Measurements from ENCODE around the gene CDC37L1. TPM values are rescaled to one million over a fixed set of nuclear protein-coding genes. Genes with fewer than 3 reads are reported as not detected.

The CDC37L1 gene
- total and polyA plus RNA-seq, 9 of the 15 experiments (the other 6 are each of a cell fraction or from before 2014, with no cell fraction given), result 1.5 to 7.9 (median 6.0) TPM

- no peaks in the 10 kb centered on the region for H3K9me1 ChIP-seq (ENCODE audit: control insufficient read depth, insufficient read depth, low read length)
- POLR2A ChIA-PET, result interaction anchor here (1.6 kb wide), 1 partner anchor 9 kb away, joined by 4 read pairs; no protein-coding TSS in a partner anchor
- peak overlapping the region; percentile 62 to 84; a peak in 3 of 4 replicates for H3K9ac ChIP-seq (ENCODE audit: insufficient read depth in 1 of 2, low read depth in 2 of 2, low read length in 2 of 2)
- peaks cover 9 to 23% of the 10 kb centered on the region in 2 experiments; a peak in 4 of 5 replicates for H3K4me1 ChIP-seq (replicated peaks in 1 of 2; ENCODE audit: control insufficient read depth in 2 of 2, insufficient read depth in 2 of 2, low read length in 2 of 2)
- DNase-seq (ENCODE audit: extremely low read depth in 1 of 4, low spot score in 3 of 4) (peak in 1 of 4 experiments; percentile 47), FAIRE-seq (peak; percentile 55), ATAC-seq (peak; percentile 6; the same call in 1 of the 3 replicates)
- peaks cover 10% of the 10 kb centered on the region; the same call in 1 of the 3 replicates for H3K36me3 ChIP-seq (ENCODE audit: control insufficient read depth, insufficient read depth, low read length)
- H3K4me2 ChIP-seq (ENCODE audit: insufficient read depth, low read length), result peak overlapping the region; percentile 83
- no peaks in the 10 kb centered on the region for H3K9me3 ChIP-seq (replicated peaks; ENCODE audit: control insufficient read depth, insufficient read depth, low read depth, low read length)
- H3K79me2 ChIP-seq (ENCODE audit: control insufficient read depth, insufficient read depth, low read length), result peaks cover 64% of the 10 kb centered on the region
- H2AFZ ChIP-seq (ENCODE audit: low read depth, low read length), result no peak overlapping the region; the same call in 1 of the 2 replicates
- CTCF ChIA-PET (ENCODE audit: low intra/inter-chr PET ratio), result no interaction called here
- H4K20me1 ChIP-seq (replicated peaks; ENCODE audit: control insufficient read depth, insufficient read depth, low read length), result no peaks in the 10 kb centered on the region
- H3K27ac ChIP-seq (ENCODE audit: extremely low read depth, low read depth, low read length), result peak overlapping the region; percentile 85
- TSS peak; percentile 60 for BruUV-seq (replicated peaks)
- 1% methylated on average over 22 of the region's 26 CpGs for WGBS (ENCODE audit: insufficient coverage, low coverage, missing lambda C conversion rate)
- peak overlapping the region; percentile 89 for H3K4me3 ChIP-seq
- intact Hi-C loops (cut with micrococcal nuclease) (loop anchor here (2.0 to 10.0 kb wide), 3 partner anchors 62 to 355 kb away; partner anchors contain the start of genes CDC37L1 and PLPP6), in situ Hi-C loops (cut with MboI) (loop anchor here (25.0 kb wide), 1 partner anchor 698 kb away; the partner anchor contains the start of gene PLGRKT)
- H3K27me3 ChIP-seq (ENCODE audit: control insufficient read depth in 2 of 2, insufficient read depth in 2 of 2, low read length in 2 of 2), result no peaks in the 10 kb centered on the region
- peak in 1 of 2 experiments; percentile 36; a peak in 2 of 4 replicates for TF ChIP-seq MNT (conservative IDR thresholded peaks at IDR 0.05)
- no peak for TF ChIP-seq HIVEP1 (CRISPR knock-in tag; IDR thresholded peaks at IDR 0.05)
- TF ChIP-seq KAT7 (CRISPR knock-in tag; IDR thresholded peaks at IDR 0.05; ENCODE audit: borderline replicate concordance), result no peak
- TF ChIP-seq CXXC5 (CRISPR knock-in tag; IDR thresholded peaks at IDR 0.05), result 0 out of 2 replicates have a peak, but pooled peaks have one; percentile 19
- 0 out of 2 replicates have a peak, but pooled peaks have one; percentile 66 for TF ChIP-seq SMARCC2 (IDR thresholded peaks at IDR 0.05; ENCODE audit: low read depth)
- TF ChIP-seq CEBPZ (IDR thresholded peaks at IDR 0.05; ENCODE audit: borderline replicate concordance, low read depth, low read length), result no peak
- peak; percentile 26 for TF ChIP-seq TBP (optimal IDR thresholded peaks at IDR 0.05; ENCODE audit: low read depth, low read length)
- peak; percentile 35; the same call in 1 of the 2 replicates for TF ChIP-seq TOE1 (IDR thresholded peaks at IDR 0.05; ENCODE audit: borderline replicate concordance)
- no peak for TF ChIP-seq TOE1 (CRISPR knock-in tag; IDR thresholded peaks at IDR 0.05; ENCODE audit: borderline replicate concordance, low read depth)
- TF ChIP-seq ZFX (CRISPR knock-in tag; IDR thresholded peaks at IDR 0.05), result peak; percentile 34; the same call in 1 of the 2 replicates
- TF ChIP-seq L3MBTL2 (IDR thresholded peaks at IDR 0.05), result 0 out of 2 replicates have a peak, but pooled peaks have one; percentile 20
- TF ChIP-seq HDAC8 (tag; IDR thresholded peaks at IDR 0.05), result no peak
Observed at GRCh38 chr9:4739587-4740387, 60.4 kb downstream of the CDC37L1 start.
